Measurements from ENCODE around the gene TSPAN5. TPM values are rescaled to one million over a fixed set of nuclear protein-coding genes. Genes with fewer than 3 reads are reported as not detected.
"Not testable (repeated sequence)": the region's sequence is repeated elsewhere in the genome, so short reads cannot be mapped to it uniquely, and the experiment has no call there.

Gene TSPAN5
- total RNA-seq, 1 donor from 2014 or later = 21.8 TPM

GRCh38 chr4:98474408-98474844 lies 184.0 kb downstream of the TSPAN5 start:
- intact Hi-C loops (cut with micrococcal nuclease) = no loop called here

GRCh38 chr4:98473046-98473445 lies 185.4 kb downstream of the TSPAN5 start:
- intact Hi-C loops (cut with micrococcal nuclease) = no loop called here

- intact Hi-C loops (cut with micrococcal nuclease) = no loop called here
These were observed 187.6 kb downstream of the TSPAN5 start for GRCh38 chr4:98470831-98471230.

- intact Hi-C loops (cut with micrococcal nuclease) = no loop called here
These were observed 188.0 kb downstream of the TSPAN5 start for GRCh38 chr4:98470366-98470765.

GRCh38 chr4:98469771-98470170 lies 188.6 kb downstream of the TSPAN5 start:
- intact Hi-C loops (cut with micrococcal nuclease) = loop anchor here (5.0 kb wide), 5 partner anchors 188 to 938 kb away; partner anchors contain the start of genes EIF4E, STPG2 and TSPAN5

- intact Hi-C loops (cut with micrococcal nuclease) = loop anchor here (5.0 kb wide), 5 partner anchors 189 to 939 kb away; partner anchors contain the start of genes EIF4E, STPG2 and TSPAN5
These were observed 189.7 kb downstream of the TSPAN5 start for GRCh38 chr4:98468709-98469108.

- intact Hi-C loops (cut with micrococcal nuclease) = loop anchor here (2.0 to 5.0 kb wide), 8 partner anchors 190 to 940 kb away; partner anchors contain the start of genes ADH5, EIF4E, METAP1 and STPG2
These were observed 190.8 kb downstream of the TSPAN5 start for GRCh38 chr4:98467627-98468072.

- intact Hi-C loops (cut with micrococcal nuclease) = loop anchor here (2.0 to 5.0 kb wide), 8 partner anchors 190 to 940 kb away; partner anchors contain the start of genes ADH5, EIF4E, METAP1 and STPG2
These were observed 191.4 kb downstream of the TSPAN5 start for GRCh38 chr4:98466868-98467599.

GRCh38 chr4:98462487-98462886 lies 195.9 kb downstream of the TSPAN5 start:
- intact Hi-C loops (cut with micrococcal nuclease) = no loop called here

GRCh38 chr4:98461121-98461865 lies 197.1 kb downstream of the TSPAN5 start:
- intact Hi-C loops (cut with micrococcal nuclease) = not testable (repeated sequence)

- intact Hi-C loops (cut with micrococcal nuclease) = not testable (repeated sequence)
These were observed 201.0 kb downstream of the TSPAN5 start for GRCh38 chr4:98457422-98457821.

GRCh38 chr4:98452091-98452490 lies 206.3 kb downstream of the TSPAN5 start:
- intact Hi-C loops (cut with micrococcal nuclease) = no loop called here

GRCh38 chr4:98448908-98449307 lies 209.5 kb downstream of the TSPAN5 start:
- intact Hi-C loops (cut with micrococcal nuclease) = loop anchor here (5.0 kb wide), 4 partner anchors 213 to 1058 kb away; partner anchors contain the start of genes METAP1 and STPG2

GRCh38 chr4:98447648-98448047 lies 210.8 kb downstream of the TSPAN5 start:
- intact Hi-C loops (cut with micrococcal nuclease) = loop anchor here (1.0 to 5.0 kb wide), 8 partner anchors 159 to 1060 kb away; partner anchors contain the start of genes EIF4E, METAP1 and STPG2

- intact Hi-C loops (cut with micrococcal nuclease) = loop anchor here (1.0 to 5.0 kb wide), 8 partner anchors 158 to 1061 kb away; partner anchors contain the start of genes EIF4E, METAP1 and STPG2
These were observed 211.7 kb downstream of the TSPAN5 start for GRCh38 chr4:98446499-98447375.

GRCh38 chr4:98444371-98444770 lies 214.0 kb downstream of the TSPAN5 start:
- intact Hi-C loops (cut with micrococcal nuclease) = no loop called here

GRCh38 chr4:98434816-98435215 lies 223.6 kb downstream of the TSPAN5 start:
- intact Hi-C loops (cut with micrococcal nuclease) = no loop called here

GRCh38 chr4:98433691-98434090 lies 224.7 kb downstream of the TSPAN5 start:
- intact Hi-C loops (cut with micrococcal nuclease) = no loop called here

GRCh38 chr4:98430708-98431403 lies 227.6 kb downstream of the TSPAN5 start:
- intact Hi-C loops (cut with micrococcal nuclease) = no loop called here

- intact Hi-C loops (cut with micrococcal nuclease) = no loop called here
These were observed 235.4 kb downstream of the TSPAN5 start for GRCh38 chr4:98423009-98423408.
